ENCODE measurements around the gene SMIM17. TPM values are rescaled to one million over a fixed set of nuclear protein-coding genes. Genes with fewer than 3 reads are reported as not detected.

The SMIM17 gene
- 0.28 TPM in 1 of 2 replicates, not detected in the other for total RNA-seq (2012; rRNA removed)
- polyA plus RNA-seq (2012; rRNA removed) = 0.10 TPM in 1 of 2 replicates, not detected in the other
- 0.08 TPM in 1 of 2 replicates, not detected in the other for polyA plus RNA-seq (2012; cell fraction: cytosol; rRNA removed)
- 0.13 and 0.48 TPM in 2 replicates for polyA plus RNA-seq (2012; cell fraction: nucleus; rRNA removed; ENCODE audit: low replicate concordance)
- Bru-seq, nascent RNA = percentile 45 among the genes with signal in this experiment
- BruChase-seq, experiment 1, labeled RNA remaining after a 6-hour chase = percentile 52 among the genes with signal in this experiment
- BruChase-seq, experiment 2, labeled RNA remaining after a 2-hour chase = percentile 55 among the genes with signal in this experiment
- long read RNA-seq, partial matches to known transcripts = 0 of 1 reads
- long read RNA-seq, other reads (novel, unspliced or antisense) = 1 of 1 reads

DNA sequence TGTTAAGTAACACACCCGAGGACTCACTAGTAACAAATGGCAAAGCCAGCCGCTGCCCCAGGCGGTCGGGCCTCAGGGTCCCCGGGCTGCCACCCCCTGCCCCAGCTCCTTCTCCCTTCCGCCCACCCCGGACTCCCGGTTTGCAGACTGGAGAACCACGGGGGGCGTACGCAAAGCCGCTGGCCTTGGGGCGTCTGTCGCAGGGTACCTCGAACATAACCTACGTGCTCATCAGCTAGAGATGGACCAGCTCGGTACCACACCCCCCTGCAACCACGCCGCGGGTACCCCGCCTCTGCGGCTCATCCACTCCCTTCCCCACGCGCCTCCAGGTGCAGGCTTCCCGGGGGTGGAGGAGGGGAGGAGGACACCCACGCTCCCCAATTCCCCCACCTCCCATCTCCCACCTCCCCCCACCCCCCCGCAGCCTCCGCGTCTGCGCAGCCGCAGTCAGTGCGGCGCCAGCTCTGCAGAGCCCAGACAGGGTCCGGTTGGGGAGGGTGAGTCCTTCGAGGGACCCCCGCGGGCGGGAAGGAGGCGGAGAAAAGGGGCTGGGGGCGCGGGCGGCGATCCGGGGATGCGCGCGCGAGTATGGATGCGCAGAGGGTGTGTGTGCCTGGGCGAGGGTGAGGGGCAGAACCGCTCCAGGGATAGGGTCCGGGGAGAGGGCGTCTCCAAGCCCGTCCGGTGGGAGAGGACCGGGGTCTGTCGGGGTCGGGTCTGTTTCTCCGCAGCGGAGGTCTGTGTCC is at the start of gene SMIM17:
Gene SMIM17 (plus strand): TSS at position 449 of the 749 bp plus-strand sequence. CDS start 2,509 bp downstream, outside the sequence.
- ChIA-PET POLR2A (ENCODE audit: unreplicated experiment) (no interaction called here), CTCF (no interaction called here)
- Histone ChIP-seq H3K9me1 (ENCODE audit: insufficient read depth, low read length) (no peaks in the 10 kb centered on the region), H2AFZ (replicated peaks; ENCODE audit: low read length, poor library complexity) (no peak within 1 kb of the TSS), H4K5ac (ENCODE audit: low read depth, low read length) (no peak within 1 kb of the TSS), H3K23ac (ENCODE audit: low read depth, low read length) (no peak within 1 kb of the TSS), H3K14ac (replicated peaks; ENCODE audit: low read depth, low read length) (no peak within 1 kb of the TSS), H3K4me3 (ENCODE audit: insufficient read depth, low read depth, low read length) (no peak within 1 kb of the TSS), H3K18ac (ENCODE audit: low read depth, low read length) (no peak within 1 kb of the TSS), H4K91ac (ENCODE audit: insufficient read depth, low read depth, low read length) (no peak within 1 kb of the TSS), H3K56ac (ENCODE audit: extremely low read depth, insufficient read depth, low read length) (no peak within 1 kb of the TSS), H3K36me3 (ENCODE audit: control insufficient read depth, insufficient read depth, low read length) (no peaks in the 10 kb centered on the region), H2BK120ac (ENCODE audit: low read depth, low read length) (no peak within 1 kb of the TSS), H3K79me1 (ENCODE audit: low read depth in 1 of 2, low read length in 2 of 2) (no peaks in the 10 kb centered on the region), H2BK5ac (ENCODE audit: low read depth, low read length, poor library complexity, severe bottlenecking) (no peak within 1 kb of the TSS), H3K4me1 (ENCODE audit: control insufficient read depth, insufficient read depth, low read length) (no peaks in the 10 kb centered on the region), H3K27me3 (ENCODE audit: control insufficient read depth, insufficient read depth, low read length) (no peaks in the 10 kb centered on the region), H2BK20ac (ENCODE audit: low read depth, low read length) (no peak within 1 kb of the TSS), H2BK15ac (ENCODE audit: low read depth, low read length) (no peak within 1 kb of the TSS), H3K9me3 (ENCODE audit: control insufficient read depth, insufficient read depth, low read length) (peaks cover 39% of the 10 kb centered on the region), H4K20me1 (ENCODE audit: insufficient read depth, low read length) (no peaks in the 10 kb centered on the region), H3K4ac (ENCODE audit: low read depth, low read length) (no peak within 1 kb of the TSS), H4K8ac (ENCODE audit: low read depth in 2 of 2, low read length in 2 of 2) (no peak within 1 kb of the TSS), H2AK5ac (ENCODE audit: low read depth, low read length) (no peak within 1 kb of the TSS), H3K9ac (ENCODE audit: low read depth, low read length) (no peak within 1 kb of the TSS), H3K27ac (ENCODE audit: insufficient read depth, low read length) (no peak within 1 kb of the TSS), H3K4me2 (ENCODE audit: low read depth, low read length) (no peak within 1 kb of the TSS), H2AK9ac (replicated peaks; ENCODE audit: low read depth, low read length, poor library complexity) (no peak within 1 kb of the TSS)
- intact Hi-C loops (cut with micrococcal nuclease) (no loop called here), in situ Hi-C loops (cut with MboI; ENCODE audit: low sequenced_read_pairs) (no loop called here), dilution Hi-C loops (cut with HindIII; ENCODE audit: low sequenced_read_pairs, unreplicated experiment) (no loop called here)
- TF ChIP-seq, protein P1, sequence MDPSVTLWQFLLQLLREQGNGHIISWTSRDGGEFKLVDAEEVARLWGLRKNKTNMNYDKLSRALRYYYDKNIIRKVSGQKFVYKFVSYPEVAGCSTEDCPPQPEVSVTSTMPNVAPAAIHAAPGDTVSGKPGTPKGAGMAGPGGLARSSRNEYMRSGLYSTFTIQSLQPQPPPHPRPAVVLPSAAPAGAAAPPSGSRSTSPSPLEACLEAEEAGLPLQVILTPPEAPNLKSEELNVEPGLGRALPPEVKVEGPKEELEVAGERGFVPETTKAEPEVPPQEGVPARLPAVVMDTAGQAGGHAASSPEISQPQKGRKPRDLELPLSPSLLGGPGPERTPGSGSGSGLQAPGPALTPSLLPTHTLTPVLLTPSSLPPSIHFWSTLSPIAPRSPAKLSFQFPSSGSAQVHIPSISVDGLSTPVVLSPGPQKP (IDR thresholded peaks at IDR 0.05; ENCODE audit: borderline replicate concordance, low read depth, low read length) = no peak
- TF ChIP-seq RCOR1 (IDR thresholded peaks at IDR 0.05; ENCODE audit: insufficient replicate concordance, low read length) (no peak), NFE2L2 (IDR thresholded peaks at IDR 0.05; ENCODE audit: low read depth, low read length) (no peak), CTCF (conservative IDR thresholded peaks at IDR 0.05; ENCODE audit: low read depth, low read length) (no peak), MAFK (IDR thresholded peaks at IDR 0.05; ENCODE audit: low read depth, low read length) (no peak), CEBPB (IDR thresholded peaks at IDR 0.05; ENCODE audit: low read depth, low read length) (no peak), RFX5 (IDR thresholded peaks at IDR 0.05; ENCODE audit: low read depth, low read length) (no peak), MAZ (IDR thresholded peaks at IDR 0.05; ENCODE audit: borderline replicate concordance, low read depth, low read length) (no peak), CHD1 (IDR thresholded peaks at IDR 0.05; ENCODE audit: low read depth, low read length) (no peak), USF2 (IDR thresholded peaks at IDR 0.05; ENCODE audit: low read depth, low read length) (no peak), SMC3 (IDR thresholded peaks at IDR 0.05; ENCODE audit: low read depth, low read length) (no peak)
- BruUV-seq (replicated peaks) = no TSS peak
- 10% methylated on average over 20 of the region's 60 CpGs; no CpG with 5 or more reads in 1 of the 2 experiments for WGBS, 2 experiments (ENCODE audit: extremely low coverage in 2 of 2, insufficient read length in 1 of 2)
- ATAC-seq (ENCODE audit: low read depth) = no peak
- no peak for DNase-seq

All from IMR-90 (cell line).